ENCODE measurements around the gene GRB2. TPM values are rescaled to one million over a fixed set of nuclear protein-coding genes. Genes with fewer than 3 reads are reported as not detected.

GRB2 gene

DNA sequence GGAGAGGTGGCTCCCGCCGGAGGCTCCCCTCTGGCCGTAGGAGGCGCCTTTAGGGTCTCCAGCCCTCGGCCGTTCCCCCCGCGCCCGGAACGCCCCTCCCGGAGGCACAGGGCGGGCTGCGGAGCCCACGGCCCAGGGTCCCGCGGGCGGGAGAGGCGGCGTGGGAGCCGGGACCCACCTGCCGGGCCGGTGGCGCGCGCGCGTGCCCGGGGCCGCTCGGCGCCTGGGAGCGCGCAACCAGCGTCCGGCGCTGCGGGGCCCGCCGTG, 134.6 kb downstream of the GRB2 start, which contains the start of gene MIF4GD:
Gene MIF4GD (minus strand): TSS at position 266 of the 267 bp plus-strand sequence. CDS start 1,036 bp downstream, outside the sequence.
- DNase-seq (ENCODE audit: low read depth in 1 of 2, low spot score in 1 of 2): no peak

DNA sequence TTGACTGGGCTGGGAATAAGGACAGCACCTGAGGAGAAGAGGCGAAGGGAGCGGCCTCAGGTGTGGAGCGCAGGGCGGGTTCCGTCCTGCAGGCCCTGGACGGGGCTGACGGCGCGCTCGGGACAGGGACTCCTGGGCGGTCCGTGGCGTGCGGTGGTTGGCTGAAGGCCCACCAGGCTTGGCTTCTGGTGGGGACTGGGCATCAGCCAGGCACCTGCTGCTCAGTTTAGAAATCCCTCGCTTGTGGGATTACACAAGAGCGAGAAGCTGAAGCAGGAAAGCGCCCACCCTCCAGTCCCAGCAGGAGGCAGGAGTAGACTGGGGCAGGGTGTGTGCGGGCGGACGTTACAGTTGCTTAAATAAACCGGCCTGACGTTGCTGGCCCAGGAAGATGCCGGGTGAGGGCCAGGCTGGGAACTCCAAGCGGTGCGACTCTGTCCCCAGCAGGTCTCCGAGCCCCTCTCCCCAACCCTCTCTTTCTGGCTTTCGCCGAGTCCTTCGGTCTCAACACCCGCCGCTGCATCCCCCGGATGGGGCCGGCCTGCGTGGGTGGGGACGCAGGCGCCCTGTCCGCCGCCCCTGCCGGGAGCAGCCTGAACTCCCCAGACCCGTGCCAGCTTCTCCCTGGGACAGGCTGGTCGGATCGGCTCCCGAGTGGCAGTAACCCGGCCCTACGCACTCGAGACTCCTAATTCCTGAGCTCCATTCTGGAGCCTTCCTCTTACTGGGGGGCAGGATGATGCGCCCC, 135.1 kb downstream of the GRB2 start:
- TF ChIP-seq POLR2AphosphoS5 (IDR thresholded peaks at IDR 0.05; ENCODE audit: low read depth): peak; percentile 67
- TF ChIP-seq GABPA (IDR thresholded peaks at IDR 0.05; ENCODE audit: low read depth): no peak
- TF ChIP-seq SPI1 (IDR thresholded peaks at IDR 0.05; ENCODE audit: borderline replicate concordance, low read depth): no peak
- TF ChIP-seq, protein P1, sequence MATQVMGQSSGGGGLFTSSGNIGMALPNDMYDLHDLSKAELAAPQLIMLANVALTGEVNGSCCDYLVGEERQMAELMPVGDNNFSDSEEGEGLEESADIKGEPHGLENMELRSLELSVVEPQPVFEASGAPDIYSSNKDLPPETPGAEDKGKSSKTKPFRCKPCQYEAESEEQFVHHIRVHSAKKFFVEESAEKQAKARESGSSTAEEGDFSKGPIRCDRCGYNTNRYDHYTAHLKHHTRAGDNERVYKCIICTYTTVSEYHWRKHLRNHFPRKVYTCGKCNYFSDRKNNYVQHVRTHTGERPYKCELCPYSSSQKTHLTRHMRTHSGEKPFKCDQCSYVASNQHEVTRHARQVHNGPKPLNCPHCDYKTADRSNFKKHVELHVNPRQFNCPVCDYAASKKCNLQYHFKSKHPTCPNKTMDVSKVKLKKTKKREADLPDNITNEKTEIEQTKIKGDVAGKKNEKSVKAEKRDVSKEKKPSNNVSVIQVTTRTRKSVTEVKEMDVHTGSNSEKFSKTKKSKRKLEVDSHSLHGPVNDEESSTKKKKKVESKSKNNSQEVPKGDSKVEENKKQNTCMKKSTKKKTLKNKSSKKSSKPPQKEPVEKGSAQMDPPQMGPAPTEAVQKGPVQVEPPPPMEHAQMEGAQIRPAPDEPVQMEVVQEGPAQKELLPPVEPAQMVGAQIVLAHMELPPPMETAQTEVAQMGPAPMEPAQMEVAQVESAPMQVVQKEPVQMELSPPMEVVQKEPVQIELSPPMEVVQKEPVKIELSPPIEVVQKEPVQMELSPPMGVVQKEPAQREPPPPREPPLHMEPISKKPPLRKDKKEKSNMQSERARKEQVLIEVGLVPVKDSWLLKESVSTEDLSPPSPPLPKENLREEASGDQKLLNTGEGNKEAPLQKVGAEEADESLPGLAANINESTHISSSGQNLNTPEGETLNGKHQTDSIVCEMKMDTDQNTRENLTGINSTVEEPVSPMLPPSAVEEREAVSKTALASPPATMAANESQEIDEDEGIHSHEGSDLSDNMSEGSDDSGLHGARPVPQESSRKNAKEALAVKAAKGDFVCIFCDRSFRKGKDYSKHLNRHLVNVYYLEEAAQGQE (IDR thresholded peaks at IDR 0.05; ENCODE audit: insufficient replicate concordance, low read depth): peak; percentile 33
- TF ChIP-seq, protein P2, sequence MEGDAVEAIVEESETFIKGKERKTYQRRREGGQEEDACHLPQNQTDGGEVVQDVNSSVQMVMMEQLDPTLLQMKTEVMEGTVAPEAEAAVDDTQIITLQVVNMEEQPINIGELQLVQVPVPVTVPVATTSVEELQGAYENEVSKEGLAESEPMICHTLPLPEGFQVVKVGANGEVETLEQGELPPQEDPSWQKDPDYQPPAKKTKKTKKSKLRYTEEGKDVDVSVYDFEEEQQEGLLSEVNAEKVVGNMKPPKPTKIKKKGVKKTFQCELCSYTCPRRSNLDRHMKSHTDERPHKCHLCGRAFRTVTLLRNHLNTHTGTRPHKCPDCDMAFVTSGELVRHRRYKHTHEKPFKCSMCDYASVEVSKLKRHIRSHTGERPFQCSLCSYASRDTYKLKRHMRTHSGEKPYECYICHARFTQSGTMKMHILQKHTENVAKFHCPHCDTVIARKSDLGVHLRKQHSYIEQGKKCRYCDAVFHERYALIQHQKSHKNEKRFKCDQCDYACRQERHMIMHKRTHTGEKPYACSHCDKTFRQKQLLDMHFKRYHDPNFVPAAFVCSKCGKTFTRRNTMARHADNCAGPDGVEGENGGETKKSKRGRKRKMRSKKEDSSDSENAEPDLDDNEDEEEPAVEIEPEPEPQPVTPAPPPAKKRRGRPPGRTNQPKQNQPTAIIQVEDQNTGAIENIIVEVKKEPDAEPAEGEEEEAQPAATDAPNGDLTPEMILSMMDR (IDR thresholded peaks at IDR 0.05; ENCODE audit: insufficient read depth, low read length): peak; percentile 0
- peak; percentile 73 to 86 for DNase-seq (ENCODE audit: low read depth in 1 of 2, low spot score in 1 of 2)
- H3K27ac ChIP-seq (replicated peaks): peak overlapping the region; percentile 88
- H3K4me3 ChIP-seq (replicated peaks; ENCODE audit: insufficient read depth, low read length): peak overlapping the region; percentile 74
- no peaks in the 10 kb centered on the region for H3K27me3 ChIP-seq (ENCODE audit: insufficient read depth, poor library complexity, severe bottlenecking)

More for the DNA sequence above, 134.6 kb downstream of the GRB2 start, which contains the start of gene MIF4GD:
- H3K27ac ChIP-seq (replicated peaks): peak within 1 kb of the TSS; percentile 98
- no peaks in the 10 kb centered on the region for H3K27me3 ChIP-seq (ENCODE audit: insufficient read depth, poor library complexity, severe bottlenecking)
- peak within 1 kb of the TSS; percentile 74 for H3K4me3 ChIP-seq (replicated peaks; ENCODE audit: insufficient read depth, low read length)
- TF ChIP-seq POLR2AphosphoS5 (IDR thresholded peaks at IDR 0.05; ENCODE audit: low read depth) (no peak), SPI1 (IDR thresholded peaks at IDR 0.05; ENCODE audit: borderline replicate concordance, low read depth) (no peak), GABPA (IDR thresholded peaks at IDR 0.05; ENCODE audit: low read depth) (no peak)
- TF ChIP-seq, protein P2 (IDR thresholded peaks at IDR 0.05; ENCODE audit: insufficient read depth, low read length): no peak
- TF ChIP-seq, protein P1 (IDR thresholded peaks at IDR 0.05; ENCODE audit: insufficient replicate concordance, low read depth): no peak

DNA sequence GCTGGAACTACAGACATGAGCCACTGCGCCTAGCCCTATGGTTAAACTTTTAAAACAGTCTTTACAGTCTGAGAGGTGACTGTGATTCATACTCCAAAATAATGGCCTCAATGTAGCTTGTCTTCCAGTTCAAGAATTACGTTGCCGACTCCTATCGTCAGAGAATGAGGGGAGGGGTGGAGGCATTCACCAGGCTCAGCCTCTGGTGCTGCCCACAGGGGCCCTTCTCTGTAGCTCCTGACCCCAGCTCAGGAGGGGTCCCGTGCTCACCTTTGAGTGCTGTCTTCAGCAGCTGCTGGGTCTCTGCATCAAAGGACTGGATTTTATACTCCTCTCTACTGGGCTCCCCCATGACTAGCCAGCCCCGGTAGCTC, 135.6 kb downstream of the GRB2 start:
- H3K27ac ChIP-seq (replicated peaks): peak overlapping the region; percentile 88
- TF ChIP-seq, protein P1 (IDR thresholded peaks at IDR 0.05; ENCODE audit: insufficient replicate concordance, low read depth): no peak
- TF ChIP-seq GABPA (IDR thresholded peaks at IDR 0.05; ENCODE audit: low read depth): no peak
- H3K27me3 ChIP-seq (ENCODE audit: insufficient read depth, poor library complexity, severe bottlenecking): no peaks in the 10 kb centered on the region
- DNase-seq (ENCODE audit: low read depth in 1 of 2, low spot score in 1 of 2): no peak
- peak overlapping the region; percentile 74 for H3K4me3 ChIP-seq (replicated peaks; ENCODE audit: insufficient read depth, low read length)

Small RNAs within 50 kb of the gene (microRNA-seq; reads per million reads assigned to microRNA genes)
- not detected for gene MIR3678
